Measurements from ENCODE around the gene TRANK1.

TRANK1 gene

GRCh38 chr3:36866368-36866767 is 78.5 kb downstream of the TRANK1 start:
- Histone ChIP-seq H4K20me1 (ENCODE audit: insufficient read depth, low read length) (no peaks in the 10 kb centered on the region), H3K4me3 (ENCODE audit: low read length) (no peak overlapping the region), H3K4me1 (ENCODE audit: low read length) (no peaks in the 10 kb centered on the region), H3K27ac (ENCODE audit: low read length) (no peak overlapping the region), H3K9me2 (replicated peaks; ENCODE audit: insufficient read depth, low read length) (no peaks in the 10 kb centered on the region), H3F3A (ENCODE audit: insufficient read depth, low read length) (no peaks in the 10 kb centered on the region), H3K9me3 (replicated peaks; ENCODE audit: insufficient read depth, low read length) (no peaks in the 10 kb centered on the region), H3K36me3 (replicated peaks; ENCODE audit: insufficient read depth, low read length) (no peaks in the 10 kb centered on the region), H3K27me3 (replicated peaks; ENCODE audit: insufficient read depth, low read length) (no peaks in the 10 kb centered on the region), H3K79me2 (ENCODE audit: low read length) (no peaks in the 10 kb centered on the region), H3K4me2 (ENCODE audit: low read depth, low read length) (no peak overlapping the region), H2AFZ (ENCODE audit: low read length) (no peak overlapping the region), H3K9ac (ENCODE audit: low read length) (no peak overlapping the region)
- no peak for TF ChIP-seq CTCF (IDR thresholded peaks at IDR 0.05; ENCODE audit: low read length)
- no peak for TF ChIP-seq EZH2 (optimal IDR thresholded peaks at IDR 0.05; ENCODE audit: low read depth, low read length)
- TF ChIP-seq EZH2phosphoT487 (IDR thresholded peaks at IDR 0.05; ENCODE audit: low read length): no peak
- DNase-seq: no peak

GRCh38 chr3:36864180-36865053 is 80.4 kb downstream of the TRANK1 start:
- no peak overlapping the region for H3K9ac ChIP-seq (ENCODE audit: low read length)
- no peak overlapping the region for H3K4me3 ChIP-seq (ENCODE audit: low read length)
- no peaks in the 10 kb centered on the region for H3K9me2 ChIP-seq (replicated peaks; ENCODE audit: insufficient read depth, low read length)
- TF ChIP-seq EZH2phosphoT487 (IDR thresholded peaks at IDR 0.05; ENCODE audit: low read length): no peak
- no peak for TF ChIP-seq EZH2 (optimal IDR thresholded peaks at IDR 0.05; ENCODE audit: low read depth, low read length)
- H3F3A ChIP-seq (ENCODE audit: insufficient read depth, low read length): no peaks in the 10 kb centered on the region
- H2AFZ ChIP-seq (ENCODE audit: low read length): no peak overlapping the region
- no peaks in the 10 kb centered on the region for H3K9me3 ChIP-seq (replicated peaks; ENCODE audit: insufficient read depth, low read length)
- no peak overlapping the region for H3K27ac ChIP-seq (ENCODE audit: low read length)
- no peak overlapping the region for H3K4me2 ChIP-seq (ENCODE audit: low read depth, low read length)
- no peaks in the 10 kb centered on the region for H3K27me3 ChIP-seq (replicated peaks; ENCODE audit: insufficient read depth, low read length)
- no peaks in the 10 kb centered on the region for H3K36me3 ChIP-seq (replicated peaks; ENCODE audit: insufficient read depth, low read length)
- no peaks in the 10 kb centered on the region for H3K79me2 ChIP-seq (ENCODE audit: low read length)
- H3K4me1 ChIP-seq (ENCODE audit: low read length): no peaks in the 10 kb centered on the region
- DNase-seq: no peak
- no peaks in the 10 kb centered on the region for H4K20me1 ChIP-seq (ENCODE audit: insufficient read depth, low read length)

GRCh38 chr3:36862076-36862755 is 82.6 kb downstream of the TRANK1 start:
- Histone ChIP-seq H3F3A (ENCODE audit: insufficient read depth, low read length) (no peaks in the 10 kb centered on the region), H3K27me3 (replicated peaks; ENCODE audit: insufficient read depth, low read length) (no peaks in the 10 kb centered on the region), H2AFZ (ENCODE audit: low read length) (no peak overlapping the region), H3K9ac (ENCODE audit: low read length) (no peak overlapping the region), H3K27ac (ENCODE audit: low read length) (no peak overlapping the region), H3K36me3 (replicated peaks; ENCODE audit: insufficient read depth, low read length) (no peaks in the 10 kb centered on the region), H3K79me2 (ENCODE audit: low read length) (no peaks in the 10 kb centered on the region), H3K4me3 (ENCODE audit: low read length) (no peak overlapping the region), H3K9me2 (replicated peaks; ENCODE audit: insufficient read depth, low read length) (no peaks in the 10 kb centered on the region), H3K9me3 (replicated peaks; ENCODE audit: insufficient read depth, low read length) (no peaks in the 10 kb centered on the region), H4K20me1 (ENCODE audit: insufficient read depth, low read length) (no peaks in the 10 kb centered on the region), H3K4me1 (ENCODE audit: low read length) (no peaks in the 10 kb centered on the region), H3K4me2 (ENCODE audit: low read depth, low read length) (no peak overlapping the region)
- DNase-seq: no peak
- TF ChIP-seq EZH2phosphoT487 (IDR thresholded peaks at IDR 0.05; ENCODE audit: low read length) (no peak), CTCF (IDR thresholded peaks at IDR 0.05; ENCODE audit: low read length) (no peak), EZH2 (optimal IDR thresholded peaks at IDR 0.05; ENCODE audit: low read depth, low read length) (no peak)

All from MM.1S (cell line).